HEK293T (cell line): ENCODE data around the gene RBFOX2.

Experiments used
- ARNT ChIP-seq: fragments of 450-650 bp; IDR thresholded peaks from 2 replicates; pipeline ENCODE4 v1.6.1; 2017; ENCODE audit warnings: mild to moderate bottlenecking
- BHLHE40 ChIP-seq: fragments of 450-650 bp; IDR thresholded peaks from 2 replicates; pipeline ENCODE4 v1.6.1; 2016; ENCODE audit warnings: mild to moderate bottlenecking, moderate library complexity, borderline replicate concordance
- FOXA1 ChIP-seq: fragments of 450-650 bp; IDR thresholded peaks from 2 replicates; pipeline ENCODE4 v1.6.1; 2016; ENCODE audit warnings: mild to moderate bottlenecking
- FOXM1 ChIP-seq: fragments of 450-650 bp; IDR thresholded peaks from 2 replicates; pipeline ENCODE4 v1.6.1; 2017; ENCODE audit warnings: mild to moderate bottlenecking, borderline replicate concordance
- HDGF ChIP-seq: fragments of 450-650 bp; IDR thresholded peaks from 2 replicates; pipeline ENCODE4 v1.6.1; 2017; ENCODE audit warnings: antibody characterized with exemption, borderline replicate concordance
- LEF1 ChIP-seq: fragments of 450-650 bp; IDR thresholded peaks from 2 replicates; pipeline ENCODE4 v1.6.1; 2017; ENCODE audit warnings: mild to moderate bottlenecking, borderline replicate concordance
- NFRKB ChIP-seq: fragments of 450-650 bp; IDR thresholded peaks from 2 replicates; pipeline ENCODE4 v1.6.1; 2016; ENCODE audit warnings: mild to moderate bottlenecking, moderate library complexity
- PKNOX1 ChIP-seq: fragments of 450-650 bp; IDR thresholded peaks from 2 replicates; pipeline ENCODE4 v1.6.1; 2016
- SP1 ChIP-seq: fragments of 450-650 bp; IDR thresholded peaks from 2 replicates; pipeline ENCODE4 v1.6.1; 2017
- SUZ12 ChIP-seq: fragments of 450-650 bp; IDR thresholded peaks from 2 replicates; pipeline ENCODE4 v1.6.1; 2016; ENCODE audit warnings: mild to moderate bottlenecking
- TARDBP ChIP-seq: fragments of 450-650 bp; IDR thresholded peaks from 2 replicates; pipeline ENCODE4 v1.6.1; 2016

DNA sequence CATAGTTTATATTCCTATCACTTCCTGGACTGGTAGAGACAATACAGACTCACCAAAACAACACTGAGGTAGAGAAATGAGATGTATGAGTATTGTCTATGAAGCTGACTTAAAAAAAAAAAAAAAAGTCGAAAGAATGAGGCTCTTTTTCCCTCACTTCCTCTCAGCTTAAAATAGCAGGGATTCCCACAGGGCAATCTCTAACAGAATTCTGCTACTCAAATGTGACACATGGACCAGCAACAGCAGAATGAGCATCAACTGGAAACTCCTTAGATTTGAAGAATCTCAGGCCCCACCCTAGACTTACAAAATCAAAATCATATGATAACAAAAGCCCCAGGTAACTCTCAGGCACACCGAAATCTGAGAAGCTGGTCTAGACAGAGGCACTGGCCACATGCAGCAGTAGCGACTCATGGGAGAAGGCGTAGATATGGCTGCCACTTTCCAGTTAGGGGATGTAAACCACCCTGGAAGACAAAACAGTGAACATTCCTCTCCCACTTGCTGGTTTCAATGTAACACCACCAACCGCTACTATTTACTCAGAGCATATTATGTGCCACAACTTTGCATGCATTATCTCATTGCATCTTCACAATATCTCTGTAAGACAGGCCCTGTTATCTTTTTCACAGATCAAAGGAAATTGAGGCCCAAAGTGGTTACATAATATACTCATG is 128.0 kb downstream of the RBFOX2 start:
- TF ChIP-seq SUZ12 (no peak), PKNOX1 (no peak), FOXM1 (no peak), BHLHE40 (no peak), HDGF (no peak), FOXA1 (no peak), LEF1 (no peak), NFRKB (no peak), SP1 (no peak), ARNT (no peak), TARDBP (no peak)
